ENCODE data around the gene JARID2. TPM values are rescaled to one million over a fixed set of nuclear protein-coding genes. Genes with fewer than 3 reads are reported as not detected.

JARID2 gene
- total and polyA plus RNA-seq, 8 donors: 2.4 to 42.6 (median 11.5) TPM

- DNase-seq: no peak
- Histone ChIP-seq H3K9me3 (no peaks in the 10 kb centered on the region), H3K4me1 (peaks cover 19 to 84% (median 41%) of the 10 kb centered on the region in 4 donors), H3K36me3 (no peaks in the 10 kb centered on the region), H3K27me3 (no peaks in the 10 kb centered on the region), H3K27ac (no peak overlapping the region), H3K4me3 (no peak overlapping the region)
- WGBS, 5 donors: 86 to 96% (median 93%) methylated on average over 3 of the region's 3 CpGs
- intact Hi-C loops (cut with DNase I; ENCODE audit: low total_unique reads): no loop called here
- TF ChIP-seq CTCF (IDR thresholded peaks at IDR 0.05) (no peak), EP300 (IDR thresholded peaks at IDR 0.05) (no peak), POLR2A (IDR thresholded peaks at IDR 0.05) (no peak), POLR2AphosphoS5 (IDR thresholded peaks at IDR 0.05) (no peak)
Measured at GRCh38 chr6:15340105-15340601, 94.3 kb downstream of the JARID2 start.

- Histone ChIP-seq H3K27ac (no peak overlapping the region), H3K36me3 (no peaks in the 10 kb centered on the region), H3K4me1 (peaks cover 19 to 83% (median 42%) of the 10 kb centered on the region in 4 donors), H3K9me3 (no peaks in the 10 kb centered on the region), H3K4me3 (no peak overlapping the region), H3K27me3 (no peaks in the 10 kb centered on the region)
- intact Hi-C loops (cut with DNase I; ENCODE audit: low total_unique reads): no loop called here
- 55 to 66% (median 60%) methylated on average over 4 of the region's 4 CpGs for WGBS, 5 donors
- DNase-seq: no peak
- TF ChIP-seq CTCF (IDR thresholded peaks at IDR 0.05) (no peak), POLR2AphosphoS5 (IDR thresholded peaks at IDR 0.05) (no peak), EP300 (IDR thresholded peaks at IDR 0.05) (no peak), POLR2A (IDR thresholded peaks at IDR 0.05) (no peak)
Measured at GRCh38 chr6:15340775-15341174, 94.9 kb downstream of the JARID2 start.

GRCh38 chr6:15341311-15342001 lies 95.6 kb downstream of the JARID2 start:
- no peak overlapping the region for H3K4me3 ChIP-seq
- intact Hi-C loops (cut with DNase I; ENCODE audit: low total_unique reads): no loop called here
- H3K27me3 ChIP-seq: no peaks in the 10 kb centered on the region
- H3K27ac ChIP-seq: no peak overlapping the region
- H3K36me3 ChIP-seq: no peaks in the 10 kb centered on the region
- 79 to 85% (median 81%) methylated on average over 3 of the region's 3 CpGs for WGBS, 5 donors
- H3K4me1 ChIP-seq: peaks cover 19 to 80% (median 42%) of the 10 kb centered on the region in 4 donors
- TF ChIP-seq EP300 (IDR thresholded peaks at IDR 0.05) (no peak), POLR2A (IDR thresholded peaks at IDR 0.05) (no peak), POLR2AphosphoS5 (IDR thresholded peaks at IDR 0.05) (no peak), CTCF (IDR thresholded peaks at IDR 0.05) (no peak)
- DNase-seq: no peak
- no peaks in the 10 kb centered on the region for H3K9me3 ChIP-seq

- no peaks in the 10 kb centered on the region for H3K9me3 ChIP-seq
Measured at GRCh38 chr6:15342114-15342513, 96.2 kb downstream of the JARID2 start.

More at GRCh38 chr6:15342114-15342513, 96.2 kb downstream of the JARID2 start:
- no peak for DNase-seq
- peaks cover 19 to 76% (median 42%) of the 10 kb centered on the region in 4 donors for H3K4me1 ChIP-seq
- H3K27me3 ChIP-seq: no peaks in the 10 kb centered on the region
- H3K27ac ChIP-seq: no peak overlapping the region
- H3K36me3 ChIP-seq: no peaks in the 10 kb centered on the region
- TF ChIP-seq EP300 (IDR thresholded peaks at IDR 0.05) (no peak), POLR2AphosphoS5 (IDR thresholded peaks at IDR 0.05) (no peak), CTCF (IDR thresholded peaks at IDR 0.05) (no peak), POLR2A (IDR thresholded peaks at IDR 0.05) (no peak)
- 68 to 87% (median 82%) methylated on average over 3 of the region's 3 CpGs for whole genome bisulfite sequencing, 5 donors
- intact Hi-C loops (cut with DNase I; ENCODE audit: low total_unique reads): no loop called here
- H3K4me3 ChIP-seq: no peak overlapping the region
